ENCODE results near the gene CRB3.
A peak's percentile ranks its signal among the peaks of the same experiment; 100 is the strongest.

The CRB3 gene

DNA sequence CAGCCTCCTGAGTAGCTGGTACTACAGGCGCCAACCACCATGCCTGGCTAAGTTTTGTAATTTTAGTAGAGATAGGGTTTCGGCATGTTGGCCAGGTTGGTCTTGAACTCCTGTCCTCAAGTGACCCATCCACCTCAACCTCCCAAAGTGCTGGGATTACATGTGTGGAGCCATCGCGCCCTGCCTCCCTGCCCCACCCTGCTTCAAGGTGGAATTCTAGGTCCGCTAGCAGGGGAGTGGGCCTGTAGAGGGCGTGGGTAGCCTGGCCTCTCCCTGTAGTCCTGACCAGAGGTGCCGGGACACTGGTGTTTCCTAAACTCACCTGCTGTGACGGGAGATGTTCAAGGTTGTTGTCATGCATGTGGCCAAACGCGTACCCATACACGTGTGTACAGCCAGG is 30.9 kb upstream of the CRB3 start:
- DNase-seq (ENCODE audit: low spot score), result no peak

DNA sequence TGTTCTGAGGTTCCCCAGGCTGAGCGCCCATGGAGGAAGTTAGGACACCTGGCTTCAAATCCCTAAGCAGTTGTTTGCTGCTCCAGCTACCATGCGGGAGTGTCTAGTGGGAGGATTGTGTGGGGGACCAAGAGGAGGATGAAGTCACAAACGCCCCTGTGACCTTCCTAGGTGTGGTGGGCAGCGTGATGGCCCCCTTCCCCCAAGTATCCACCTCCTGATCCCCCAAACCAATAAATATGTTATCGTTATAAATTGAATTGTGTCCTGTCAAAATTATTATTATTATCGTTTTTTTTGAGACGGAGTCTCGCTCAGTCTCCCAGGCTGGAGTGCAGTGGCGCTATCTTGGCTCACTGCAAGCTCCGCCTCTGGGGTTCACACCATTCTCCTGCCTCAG is 30.4 kb upstream of the CRB3 start, which contains the start of gene SLC25A41:
Gene SLC25A41 (minus strand): TSS at position 101 of the 400 bp plus-strand sequence. CDS start 70 bp downstream, at position 31.
- DNase-seq (ENCODE audit: low spot score), result no peak

DNA sequence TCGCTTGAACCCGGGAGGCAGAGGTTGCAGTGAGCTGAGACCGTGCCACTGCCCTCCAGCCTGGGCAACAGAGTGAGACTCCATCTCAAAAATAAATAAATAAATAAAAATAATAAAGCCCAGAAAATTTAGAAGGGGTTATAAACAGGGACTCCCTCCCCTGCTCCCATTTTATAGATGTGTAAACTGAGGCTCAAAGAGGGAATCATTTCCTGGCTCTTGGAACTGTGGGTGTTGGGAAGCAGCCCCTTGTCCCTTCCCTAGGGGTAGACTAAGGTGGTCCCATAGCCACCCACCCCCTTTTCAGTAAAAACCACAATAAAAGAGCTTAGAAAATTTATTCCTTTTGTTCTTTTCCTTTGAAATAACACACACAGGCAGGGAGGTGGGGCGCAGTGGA is 24.3 kb upstream of the CRB3 start:
- DNase-seq (ENCODE audit: low spot score), result no peak

DNA sequence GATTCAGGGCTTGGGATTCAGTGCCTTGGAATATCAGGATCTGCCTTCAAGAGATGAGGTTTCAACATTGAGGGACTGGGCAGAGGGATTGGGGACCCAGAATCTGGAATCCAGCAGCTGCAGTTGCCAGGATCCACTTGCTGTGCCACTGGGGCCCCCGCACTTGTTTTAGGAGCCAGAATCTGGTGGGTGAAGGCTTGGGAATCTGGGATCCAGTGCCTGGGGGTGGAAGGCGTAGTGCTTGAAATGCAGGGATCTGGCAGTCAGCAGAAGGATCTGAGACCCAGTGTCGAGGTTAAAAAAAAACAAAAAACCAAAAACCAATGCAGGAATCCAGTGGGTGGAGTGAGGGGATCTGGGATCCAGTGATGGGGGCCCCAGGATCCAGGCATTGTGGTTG is 23.2 kb upstream of the CRB3 start:
- DNase-seq (ENCODE audit: low spot score), result no peak

DNA sequence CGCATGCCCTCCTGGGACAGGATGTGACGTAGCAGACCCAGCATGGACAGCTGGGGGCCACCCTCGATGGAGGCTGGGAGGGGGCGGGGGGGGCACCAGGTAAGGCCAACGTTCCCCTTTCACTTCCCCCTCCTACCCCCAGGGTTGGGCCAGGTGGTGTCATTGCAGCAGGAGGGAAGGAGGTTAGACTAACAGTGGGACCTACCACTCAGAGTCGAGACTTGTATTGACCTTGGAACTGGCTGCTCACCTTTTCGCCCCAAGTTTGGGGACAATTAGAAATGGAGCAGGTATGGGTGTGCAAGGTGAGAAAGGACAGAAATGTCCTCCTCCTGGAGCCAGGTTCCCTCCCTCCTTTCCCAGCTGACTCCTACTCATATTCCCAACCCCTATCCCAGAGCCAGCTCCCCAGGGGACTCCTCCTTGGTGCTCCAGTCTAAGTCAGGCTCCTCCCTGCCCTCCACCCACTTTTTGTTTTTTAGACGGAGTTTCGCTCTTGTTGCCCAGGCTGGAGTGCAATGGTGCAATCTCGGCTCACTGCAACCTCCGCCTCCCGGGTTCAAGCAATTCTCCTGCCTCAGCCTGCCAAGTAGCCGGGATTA is 21.9 kb upstream of the CRB3 start:
- no peak for DNase-seq (ENCODE audit: low spot score)

DNA sequence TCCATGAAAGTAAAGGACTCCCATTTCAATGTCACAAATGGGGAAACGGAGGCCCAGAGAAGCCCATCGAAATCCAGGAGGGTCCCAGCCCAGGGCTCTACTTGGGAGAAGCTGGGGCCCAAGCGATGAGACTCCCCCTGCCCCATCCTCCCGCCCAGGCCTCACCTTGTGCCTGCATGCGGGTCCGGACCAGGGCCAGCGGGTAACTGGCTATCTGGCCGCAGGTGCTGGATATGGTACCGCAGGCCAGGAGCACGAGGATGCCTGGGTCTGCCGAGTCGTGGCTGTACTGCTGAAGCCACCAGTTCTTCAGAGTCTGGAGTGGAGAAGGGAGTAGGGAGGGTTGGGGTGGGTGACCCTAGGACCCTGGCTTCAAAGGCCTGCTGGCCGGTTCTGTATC is 20.1 kb upstream of the CRB3 start:
- DNase-seq (ENCODE audit: low spot score), result no peak

DNA sequence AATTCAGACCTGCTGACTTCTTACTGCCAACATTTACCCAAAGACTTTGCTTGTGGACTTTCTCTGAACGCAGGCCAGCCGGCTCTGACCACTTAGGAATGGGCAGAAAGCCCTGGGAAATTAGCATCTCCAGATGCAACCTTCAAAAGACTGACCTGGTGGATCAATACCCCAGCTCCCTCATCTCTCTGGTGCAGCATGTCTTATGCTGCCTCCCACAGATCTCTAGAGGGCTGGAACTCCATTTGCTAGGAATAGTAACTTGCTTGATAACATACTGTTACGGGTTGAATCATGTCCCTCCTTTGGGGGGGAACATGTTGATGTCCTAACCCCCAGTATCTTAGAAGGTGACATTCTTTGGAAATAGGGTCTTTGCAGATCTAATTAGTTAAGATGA is 17.6 kb upstream of the CRB3 start:
- DNase-seq (ENCODE audit: low spot score), result no peak

DNA sequence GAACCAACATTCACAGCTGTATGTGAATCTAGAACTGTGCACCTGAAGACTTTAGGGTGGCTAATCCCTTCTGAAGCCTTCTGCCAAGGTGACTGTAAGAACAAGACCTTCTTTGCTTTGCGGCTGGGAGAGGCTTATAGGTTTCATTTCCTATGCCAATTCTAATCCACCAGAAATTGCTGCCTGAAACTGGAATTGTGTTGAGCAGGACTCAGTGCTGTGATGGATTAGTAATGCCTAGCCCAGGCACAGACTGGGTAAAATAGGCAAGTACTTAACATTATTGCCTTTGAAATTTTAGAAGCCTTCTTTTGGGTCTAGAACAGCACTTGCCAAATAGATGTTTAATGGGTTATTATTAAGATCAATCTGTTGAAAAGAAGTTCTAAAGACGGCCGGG is 16.0 kb upstream of the CRB3 start:
- no peak for DNase-seq (ENCODE audit: low spot score)

DNA sequence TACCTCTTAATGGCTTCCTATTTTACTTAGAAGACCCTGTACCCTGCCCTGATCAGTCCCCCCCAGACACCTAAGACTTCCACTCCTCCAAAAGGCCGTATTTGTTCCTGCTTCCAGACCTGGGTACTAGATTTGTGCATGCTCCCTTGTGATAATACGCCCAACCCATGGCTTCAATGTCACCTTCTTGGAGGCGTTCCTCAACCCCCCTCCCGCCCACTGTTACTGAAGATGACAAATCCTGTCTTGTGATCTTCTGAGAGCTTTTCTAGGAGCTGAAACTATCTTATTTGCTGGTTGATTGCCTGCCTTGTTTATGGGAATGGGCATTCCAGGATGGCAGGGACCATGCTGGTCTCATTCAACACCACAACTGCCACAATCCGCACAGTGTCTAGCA is 13.9 kb upstream of the CRB3 start:
- no peak for DNase-seq (ENCODE audit: low spot score)

DNA sequence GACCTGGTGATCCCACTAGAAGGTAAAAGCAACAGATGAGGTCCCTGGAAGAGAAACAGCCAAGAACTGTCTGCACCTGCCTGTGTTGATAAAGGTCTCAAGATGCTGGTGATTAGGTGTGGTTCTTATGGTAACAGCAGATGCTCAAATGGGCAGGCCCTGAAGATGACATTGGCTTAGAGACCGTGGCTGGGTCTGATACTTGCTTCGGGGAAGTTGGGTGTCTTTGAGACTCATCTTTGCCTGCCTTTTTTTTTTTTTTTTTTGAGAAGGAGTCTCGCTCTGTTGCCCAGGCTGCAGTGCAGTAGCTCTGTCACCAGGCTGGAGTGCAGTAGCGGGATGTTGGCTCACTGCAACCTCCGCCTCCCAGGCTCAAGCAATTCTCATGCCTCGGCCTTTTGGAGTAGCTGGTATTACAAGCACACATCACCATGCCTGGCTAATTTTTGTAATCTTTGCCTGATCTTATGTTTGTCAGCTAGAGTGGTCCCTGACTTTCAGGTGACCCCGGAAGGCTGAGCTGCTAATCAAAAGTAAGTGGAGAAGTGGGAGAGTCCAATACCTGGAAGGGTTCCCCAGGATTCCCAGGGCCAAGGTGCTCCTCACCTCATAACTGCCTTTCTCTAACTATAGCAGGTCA is 12.4 kb upstream of the CRB3 start:
- no peak for DNase-seq (ENCODE audit: low spot score)

DNA sequence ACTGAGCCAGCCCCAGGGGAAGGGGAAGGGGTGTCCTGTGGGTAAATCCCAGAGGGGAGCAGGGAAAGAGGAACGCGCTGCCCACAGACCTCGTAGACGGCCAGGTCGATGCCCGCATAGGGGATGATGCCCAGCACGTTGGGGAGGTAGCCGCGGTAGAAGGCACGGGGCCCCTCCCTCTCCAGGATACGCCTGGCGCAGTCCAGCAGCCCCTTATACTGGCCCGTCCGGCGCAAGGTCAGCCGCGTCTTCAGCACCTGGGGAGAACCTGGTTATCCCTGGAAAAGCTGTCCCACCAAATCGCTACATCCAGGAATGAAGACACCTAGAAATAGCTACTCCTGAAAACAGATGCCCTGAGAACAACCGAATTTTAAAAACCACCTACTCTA is 11.9 kb upstream of the CRB3 start:
- no peak for DNase-seq (ENCODE audit: low spot score)

DNA sequence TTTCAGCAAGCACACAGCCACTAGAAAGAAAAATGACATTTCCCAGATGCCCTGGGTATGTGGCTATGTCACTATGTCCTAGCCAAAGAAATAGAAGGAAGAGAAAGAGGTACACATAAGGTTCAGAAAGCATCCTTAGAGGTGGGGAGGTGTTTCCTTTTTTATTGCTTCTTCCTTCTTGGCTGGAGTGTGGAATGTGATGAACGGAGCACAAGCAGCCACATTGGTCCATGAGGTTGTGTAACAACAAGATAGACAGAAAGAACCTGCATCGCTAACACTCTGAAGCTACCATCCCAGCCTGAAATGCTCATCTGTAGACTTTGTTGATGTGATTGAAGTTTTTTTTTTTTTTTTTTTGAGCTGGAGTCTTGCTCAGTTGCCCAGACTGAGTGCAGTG is 11.2 kb upstream of the CRB3 start:
- DNase-seq (ENCODE audit: low spot score), result no peak

DNA sequence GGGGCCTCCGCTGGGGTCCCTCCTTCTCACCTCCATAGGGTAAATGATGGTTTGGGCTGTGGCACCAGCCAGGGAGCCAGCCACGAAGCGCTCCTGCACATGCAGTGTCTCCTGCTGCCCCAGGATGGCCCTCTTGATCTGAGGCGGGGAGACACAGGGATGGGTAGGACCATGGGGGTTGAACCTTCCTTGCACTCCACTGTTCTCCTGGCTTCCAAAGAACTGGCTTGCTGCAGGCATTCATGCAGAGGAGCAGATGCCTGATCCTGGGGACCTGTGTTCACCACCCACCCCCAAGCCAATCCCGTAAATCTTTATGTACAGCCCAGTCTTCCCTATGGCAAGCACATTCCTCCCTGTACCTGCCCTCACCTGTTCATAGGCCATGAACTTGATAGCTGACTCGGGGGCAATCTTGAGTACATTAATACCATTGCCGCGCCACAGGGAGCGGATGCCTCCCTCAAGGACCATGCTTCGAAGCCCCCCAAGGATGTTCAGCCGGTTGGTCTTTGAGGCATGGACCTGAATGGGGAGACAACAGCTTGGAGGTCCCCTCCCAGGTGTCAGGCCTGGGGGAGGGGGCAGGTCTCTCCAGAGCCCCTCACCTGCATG is 10.0 kb upstream of the CRB3 start:
- DNase-seq (ENCODE audit: low spot score), result no peak

DNA sequence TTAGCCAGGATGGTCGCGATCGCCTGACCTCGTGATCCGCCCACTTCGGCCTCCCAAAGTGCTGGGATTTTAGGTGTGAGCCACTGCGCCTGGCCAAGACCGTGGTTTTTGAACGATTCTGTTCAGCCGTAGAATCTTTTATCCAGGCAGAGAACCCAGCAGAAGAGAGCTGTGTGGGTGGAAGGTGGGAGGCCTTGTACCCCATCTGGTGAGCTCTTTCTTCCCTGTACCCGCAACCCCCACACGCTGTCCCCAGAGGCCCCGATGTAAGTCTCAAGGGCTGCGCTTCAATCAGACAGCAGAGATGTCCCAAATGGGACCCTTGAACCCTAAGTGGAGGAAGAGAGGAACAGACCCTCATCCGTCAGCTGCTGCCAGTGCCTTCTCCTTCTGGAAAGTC is 8.1 kb upstream of the CRB3 start:
- DNase-seq (ENCODE audit: low spot score), result no peak

DNA sequence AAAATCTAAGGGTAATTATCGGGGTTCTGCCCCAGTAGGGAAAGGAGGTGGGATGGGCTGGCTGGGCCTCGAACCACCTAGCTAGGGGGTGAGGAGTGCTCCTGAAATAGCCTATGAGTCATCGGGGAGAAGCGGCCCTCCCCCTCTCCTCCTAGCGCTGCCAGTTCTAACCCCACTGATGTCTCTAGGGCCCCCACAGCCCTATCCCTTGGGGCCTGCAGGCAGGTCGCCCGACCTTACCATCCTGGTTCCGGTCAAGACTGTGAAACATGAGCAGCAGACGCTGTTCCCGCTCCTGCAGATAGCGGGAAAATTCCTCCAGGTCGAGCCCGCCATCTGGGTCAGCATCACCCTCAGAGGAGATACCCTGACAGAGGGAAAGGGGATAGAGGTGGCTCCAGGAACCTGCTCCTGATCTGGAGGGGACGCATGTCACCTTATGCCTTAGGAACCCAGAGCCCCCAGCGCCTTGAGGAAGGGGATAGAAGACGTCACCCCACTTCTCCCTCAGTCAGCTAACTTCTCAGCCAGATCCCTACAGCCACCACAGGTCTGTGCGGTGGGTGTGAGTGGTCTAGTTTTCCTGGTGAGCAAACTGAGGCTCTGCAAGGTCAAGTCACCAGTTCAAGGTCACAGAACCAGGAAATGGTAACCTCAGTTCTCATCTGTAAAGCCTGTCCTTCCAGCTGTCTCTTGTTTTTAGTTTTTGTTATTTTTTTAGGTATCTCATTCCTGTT is 5.9 kb upstream of the CRB3 start:
- DNase-seq (ENCODE audit: low spot score), result no peak

DNA sequence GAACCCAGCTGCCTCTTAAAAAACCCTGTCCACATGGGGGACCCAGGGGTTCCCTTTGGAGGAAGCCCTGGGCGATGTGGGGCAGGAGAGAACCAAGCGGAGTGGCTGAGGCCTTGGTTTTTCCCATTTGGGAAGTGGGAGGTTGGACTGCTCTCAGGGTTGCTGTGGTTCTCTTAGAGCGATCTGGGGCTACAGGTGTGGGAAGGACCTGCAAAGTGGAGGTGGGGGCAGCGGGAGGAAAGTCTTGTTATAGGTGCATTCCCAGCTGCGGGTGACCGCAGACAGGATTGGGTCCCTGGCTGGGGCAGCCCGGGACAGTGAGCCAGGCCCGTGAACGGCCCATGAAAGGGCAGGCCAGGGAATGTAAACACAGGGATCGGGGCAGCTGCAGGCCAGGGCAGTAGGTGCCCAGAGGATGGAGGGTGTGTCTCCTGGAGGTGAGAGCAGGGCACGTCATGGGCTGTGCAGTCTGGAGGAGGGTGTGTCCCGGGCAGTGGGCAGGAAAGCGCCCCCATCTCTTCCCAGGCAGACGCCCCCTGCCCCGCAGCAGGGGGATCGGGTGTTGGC is 5.3 kb upstream of the CRB3 start:
- no peak for DNase-seq (ENCODE audit: low spot score)

DNA sequence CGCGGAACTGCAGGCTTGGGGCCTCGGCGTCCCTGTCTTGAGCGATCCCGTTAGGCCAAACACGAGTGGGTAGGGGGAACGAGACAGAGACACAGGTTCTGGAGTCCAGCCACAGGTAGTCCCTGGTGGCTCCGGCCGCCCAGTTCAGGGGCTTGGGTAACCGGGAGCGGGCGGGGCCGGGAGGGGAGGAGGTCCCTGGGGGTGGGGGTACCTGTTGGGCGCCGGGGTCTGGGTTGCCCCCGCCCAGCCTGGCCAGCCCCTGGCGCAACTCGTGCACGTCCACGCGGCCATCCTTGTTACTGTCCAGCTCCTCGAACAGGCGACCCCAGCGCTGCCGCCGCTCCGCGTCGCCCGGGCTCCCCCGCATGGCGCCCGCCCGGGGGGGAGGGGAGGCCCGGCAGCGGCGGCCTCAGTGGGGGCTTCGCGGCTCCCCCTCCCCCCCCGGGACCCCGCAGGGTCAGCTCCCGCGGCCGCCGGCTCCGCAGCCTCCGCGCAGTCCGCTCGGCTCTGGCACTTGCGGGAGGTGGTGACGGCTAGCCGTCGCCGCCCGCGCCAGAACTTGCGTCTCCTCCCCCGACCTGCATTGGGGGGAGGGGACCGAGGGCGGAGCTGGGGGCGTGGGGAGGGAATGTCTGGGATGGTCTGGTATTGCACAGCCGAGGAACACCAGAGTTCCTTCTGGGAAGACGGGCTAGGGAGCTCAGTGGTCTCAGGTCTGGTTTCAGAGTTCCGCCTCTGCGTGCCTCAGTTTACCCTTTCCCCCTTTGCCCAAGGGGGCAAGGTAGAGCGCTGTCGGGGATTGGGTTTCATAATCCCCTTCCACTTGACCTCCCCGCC is 4.6 kb upstream of the CRB3 start, which contains the start of gene SLC25A23:
Gene SLC25A23 (minus strand): TSS at position 531 of the 837 bp plus-strand sequence. CDS start 164 bp downstream, at position 367.
- peak; percentile 60 for DNase-seq (ENCODE audit: low spot score)

DNA sequence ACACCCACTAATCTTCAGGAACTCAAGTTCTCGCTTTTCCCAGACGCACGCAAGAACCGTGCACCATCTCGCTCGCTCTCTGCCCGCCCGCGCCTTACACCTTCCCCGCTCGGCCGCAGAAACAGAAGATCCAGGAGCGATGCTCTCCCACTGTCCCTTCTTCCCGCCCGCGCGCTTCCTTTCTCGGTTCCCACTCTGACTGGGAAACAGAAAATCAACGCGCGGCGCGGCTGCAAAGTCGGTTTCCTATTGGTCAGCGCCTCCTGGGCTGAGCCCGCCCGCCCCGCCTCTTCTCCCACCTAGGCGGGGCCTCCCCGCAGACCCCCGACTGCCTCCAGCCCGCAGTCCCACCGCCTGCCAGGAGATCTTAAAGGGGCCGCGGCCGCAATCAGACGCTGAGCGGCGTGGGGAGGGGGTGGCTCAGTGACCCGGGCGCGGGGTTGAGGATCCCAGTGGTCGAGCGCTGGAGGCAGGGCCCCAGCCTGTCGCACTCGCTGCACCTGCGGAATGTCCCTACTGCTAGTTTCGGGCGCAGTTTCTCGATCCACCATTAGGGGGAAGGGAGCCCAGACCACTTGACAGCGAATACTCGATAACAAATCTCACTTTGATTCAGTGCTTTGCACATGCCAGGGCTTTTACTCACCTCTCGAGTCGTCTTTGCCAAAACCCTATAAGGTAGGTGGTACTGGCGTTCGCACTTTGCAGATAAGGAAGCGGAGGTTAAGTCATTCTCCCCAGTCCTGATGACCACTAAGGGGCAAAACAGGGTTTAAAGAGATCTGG is 3.8 kb upstream of the CRB3 start:
- peak; percentile 98 for DNase-seq (ENCODE audit: low spot score)

DNA sequence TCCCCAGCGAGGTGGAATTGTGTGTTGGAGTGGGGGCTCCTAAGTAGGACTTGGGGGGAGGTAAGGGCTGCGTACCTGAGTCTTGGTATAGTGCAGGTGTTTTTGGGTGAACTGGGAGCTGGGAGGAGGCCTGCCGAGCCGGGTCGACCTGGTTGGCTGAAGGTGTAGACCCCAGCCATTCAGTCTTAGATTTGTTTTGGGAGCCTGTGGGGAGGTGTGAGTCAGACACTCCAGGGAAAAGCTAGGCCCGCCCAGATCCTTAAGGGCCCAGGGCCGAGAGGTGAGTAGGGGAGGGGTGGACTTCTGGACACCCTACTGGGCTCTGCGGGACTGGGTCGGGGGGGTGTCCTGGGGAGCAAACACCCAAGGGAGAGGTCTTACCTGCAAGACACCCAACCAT is 935 bp downstream of the CRB3 start:
- DNase-seq (ENCODE audit: low spot score), result no peak

DNA sequence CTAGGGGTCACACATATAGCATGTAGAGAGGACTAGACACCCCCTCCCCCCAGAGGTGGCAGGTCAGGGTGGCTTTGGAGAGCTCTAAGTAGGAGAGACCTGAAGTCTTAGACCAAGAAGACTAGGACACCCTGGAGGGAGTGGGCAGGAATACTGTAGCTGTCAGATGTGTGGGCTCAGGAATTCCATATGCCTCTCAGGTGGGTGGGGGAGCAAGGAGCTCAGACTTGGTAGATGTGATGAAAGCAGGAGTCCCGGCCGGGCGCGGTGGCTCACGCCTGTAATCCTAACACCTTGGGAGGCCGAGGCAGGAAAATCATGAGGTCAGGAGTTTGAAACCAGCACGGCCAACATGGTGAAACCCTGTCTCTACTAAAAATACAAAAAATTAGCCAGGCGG is 1.6 kb downstream of the CRB3 start:
- DNase-seq (ENCODE audit: low spot score), result no peak

All from CD4-positive, alpha-beta T cell treated with Interleukin-2 at 100 ng/mL for 4 hours (primary cell).